DMS 273 (cell line): ENCODE data around the gene PLET1.

ENCODE experiments used
- DNase-seq: peaks from one replicate; lab custom pipeline; 2025; ENCODE audit not compliant: unreplicated experiment; lab: John Stamatoyannopoulos, UW

Gene PLET1

GRCh38 chr11:112247201-112247600 is 13.5 kb downstream of the PLET1 start:
- DNase-seq, result no peak

GRCh38 chr11:112241486-112241885 is 19.2 kb downstream of the PLET1 start:
- no peak for DNase-seq

- DNase-seq, result no peak
Measured at GRCh38 chr11:112238041-112238440, 22.6 kb downstream of the PLET1 start.

- DNase-seq, result no peak
Measured at GRCh38 chr11:112237451-112237850, 23.2 kb downstream of the PLET1 start.

- DNase-seq, result no peak
Measured at GRCh38 chr11:112235750-112236390, 24.8 kb downstream of the PLET1 start.

- DNase-seq, result no peak
Measured at GRCh38 chr11:112231952-112232351, 28.7 kb downstream of the PLET1 start.

- no peak for DNase-seq
Measured at GRCh38 chr11:112229746-112230433, 30.8 kb downstream of the PLET1 start.

GRCh38 chr11:112229159-112229558 is 31.5 kb downstream of the PLET1 start:
- no peak for DNase-seq

GRCh38 chr11:112228706-112229105 is 32.0 kb downstream of the PLET1 start:
- no peak for DNase-seq

- no peak for DNase-seq
Measured at GRCh38 chr11:112227471-112227870, 33.2 kb downstream of the PLET1 start.

GRCh38 chr11:112226831-112227401 is 33.7 kb downstream of the PLET1 start:
- DNase-seq, result peak; percentile 32

- DNase-seq, result peak; percentile 91
Measured at GRCh38 chr11:112226062-112226830, 34.4 kb downstream of the PLET1 start, which contains the start of gene PTS. TSS of gene PTS (plus strand) at chr11:112226428. CDS start at chr11:112226444, 16 bp downstream.

GRCh38 chr11:112225753-112226061 is 35.0 kb downstream of the PLET1 start:
- no peak for DNase-seq

GRCh38 chr11:112223754-112224532 is 36.7 kb downstream of the PLET1 start:
- no peak for DNase-seq

GRCh38 chr11:112223121-112223520 is 37.5 kb downstream of the PLET1 start:
- no peak for DNase-seq

GRCh38 chr11:112222303-112222702 is 38.4 kb downstream of the PLET1 start:
- no peak for DNase-seq

GRCh38 chr11:112221274-112221835 is 39.3 kb downstream of the PLET1 start:
- no peak for DNase-seq

GRCh38 chr11:112219476-112220232 is 41.0 kb downstream of the PLET1 start:
- DNase-seq, result peak; percentile 71

- DNase-seq, result no peak
Measured at GRCh38 chr11:112216561-112217105, 44.0 kb downstream of the PLET1 start.

- no peak for DNase-seq
Measured at GRCh38 chr11:112215621-112216020, 45.0 kb downstream of the PLET1 start.
